GM19193 (cell line): ENCODE measurements around the gene ATP8A2.

ENCODE experiments used
- POLR2A ChIP-seq: IDR thresholded peaks from 4 replicates; pipeline ENCODE4 v1.6.1; 2011; ENCODE audit not compliant: insufficient read depth, insufficient read length; ENCODE audit errors: extremely low read depth

The ATP8A2 gene

GRCh38 chr13:25541434-25542123 lies 169.8 kb downstream of the ATP8A2 start:
- TF ChIP-seq POLR2A, result no peak

DNA sequence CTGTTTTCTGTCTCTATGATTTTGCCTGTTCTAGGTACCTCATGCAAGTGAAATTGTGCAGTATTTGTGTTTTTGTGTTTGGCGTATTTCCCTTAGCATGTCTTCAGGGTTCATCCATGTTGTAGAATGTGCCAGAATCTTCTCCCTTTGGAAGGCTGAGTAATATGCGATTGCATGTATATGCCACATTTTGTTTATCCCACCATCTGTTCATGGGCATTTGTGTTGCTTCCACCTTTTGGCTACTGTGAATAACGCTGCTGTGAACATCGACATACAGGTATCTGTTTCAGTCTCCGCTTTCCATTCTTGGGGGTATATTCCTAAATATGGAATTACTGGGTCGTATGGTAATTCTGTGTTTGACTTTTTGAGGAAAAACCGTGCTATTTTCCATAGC lies 190.0 kb downstream of the ATP8A2 start:
- no peak for TF ChIP-seq POLR2A

DNA sequence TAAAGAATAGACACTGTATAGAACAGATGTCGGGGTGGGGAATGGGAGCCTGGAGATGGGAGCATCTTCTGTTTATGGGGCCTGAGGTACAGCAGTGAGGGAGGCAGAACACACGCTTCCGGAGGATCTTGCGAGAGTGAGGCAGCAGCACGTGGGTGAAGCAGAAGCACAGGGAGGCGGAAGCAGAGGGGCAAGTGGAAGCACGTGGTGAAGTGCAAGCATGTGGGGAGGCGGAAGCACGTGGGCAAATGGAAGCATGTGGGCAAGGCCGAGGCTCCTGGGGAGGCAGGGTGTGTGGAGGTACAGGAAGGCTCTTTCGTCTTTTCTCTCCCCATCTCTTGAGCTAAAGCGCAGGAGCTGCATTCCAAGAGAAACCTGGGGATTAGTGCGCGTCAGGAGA lies 198.4 kb downstream of the ATP8A2 start:
- TF ChIP-seq POLR2A, result no peak

GRCh38 chr13:25571237-25571636 lies 199.5 kb downstream of the ATP8A2 start:
- TF ChIP-seq POLR2A, result no peak

DNA sequence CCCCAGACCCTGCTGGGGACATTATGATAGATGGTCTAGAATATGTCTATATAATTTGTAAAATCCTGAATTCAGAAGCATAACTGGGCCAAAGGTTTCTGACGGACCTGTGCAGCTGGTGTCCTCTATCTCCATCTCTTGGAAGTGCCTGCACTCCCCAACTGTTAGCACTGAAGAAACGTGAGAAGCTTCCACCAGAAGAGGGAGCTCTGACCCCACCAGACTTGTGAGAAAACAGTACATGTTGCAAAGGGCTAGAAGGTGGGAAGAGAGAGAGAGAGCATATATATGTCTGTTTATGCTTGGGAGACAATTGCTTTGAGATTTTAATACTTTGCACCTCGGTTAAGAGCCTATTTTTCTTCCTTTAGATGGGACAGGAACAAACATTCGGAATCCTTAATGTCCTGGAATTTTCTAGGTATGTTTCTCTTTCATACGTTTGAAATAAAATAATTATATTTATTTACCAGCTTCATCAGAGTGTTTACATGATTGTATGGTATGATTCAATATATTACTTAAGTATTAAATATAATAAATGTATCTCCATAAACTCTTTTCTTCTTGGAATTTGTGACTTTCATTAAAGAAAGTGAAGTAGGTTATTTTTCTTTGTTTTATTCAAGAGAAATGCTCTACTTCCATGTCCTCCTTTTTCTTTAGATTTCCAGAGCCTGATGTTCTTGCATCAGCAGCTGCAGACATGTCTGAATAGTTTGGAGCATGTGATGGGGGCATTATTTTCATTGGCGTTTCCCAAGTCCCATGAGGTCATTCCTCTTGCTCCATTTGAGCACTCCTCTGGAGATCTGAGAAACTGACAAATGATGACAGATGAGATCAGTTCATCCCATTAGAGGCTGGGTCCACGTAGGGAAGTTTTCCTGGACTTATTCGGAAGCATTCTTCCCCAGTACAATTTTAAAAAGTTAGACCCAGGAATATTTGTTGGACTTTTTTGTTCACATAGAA lies 202.9 kb downstream of the ATP8A2 start:
- TF ChIP-seq POLR2A, result no peak

DNA sequence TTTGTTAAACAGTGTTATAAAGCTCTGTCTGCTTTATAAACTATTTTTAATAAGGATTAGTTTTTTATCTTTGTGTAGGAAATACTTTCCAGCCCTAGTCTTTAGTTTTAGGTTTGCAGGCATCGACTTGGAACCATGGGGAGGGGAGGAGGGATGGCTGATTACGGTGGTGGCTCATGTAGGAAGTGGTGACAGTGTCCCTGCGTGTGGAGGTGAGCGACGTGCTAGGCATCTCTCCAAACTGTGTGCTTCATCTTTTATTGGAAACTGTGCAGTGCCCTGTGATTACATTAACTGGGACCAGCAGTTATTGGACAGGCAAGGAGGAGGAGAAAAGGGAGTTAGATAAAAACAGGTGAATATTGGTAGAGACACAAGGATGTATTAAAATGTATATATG lies 203.8 kb downstream of the ATP8A2 start:
- no peak for TF ChIP-seq POLR2A

DNA sequence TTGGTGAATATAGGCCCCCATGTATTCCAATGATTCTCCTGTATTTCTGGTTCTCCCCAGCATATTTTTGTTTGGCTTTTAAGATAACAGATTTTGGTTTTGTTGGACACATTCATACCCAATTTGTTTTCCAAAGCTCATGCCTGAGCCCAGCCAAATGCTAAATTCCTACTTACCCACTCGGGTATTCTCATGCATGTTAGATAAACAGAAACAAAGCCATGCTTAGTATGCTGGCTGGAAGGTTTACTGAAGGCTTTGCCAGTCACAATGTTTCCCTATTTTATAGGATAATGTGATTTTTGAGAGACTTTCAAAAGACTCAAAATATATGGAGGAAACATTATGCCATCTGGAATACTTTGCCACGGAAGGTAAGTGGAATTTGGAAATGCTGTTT lies 206.8 kb downstream of the ATP8A2 start:
- TF ChIP-seq POLR2A, result no peak

DNA sequence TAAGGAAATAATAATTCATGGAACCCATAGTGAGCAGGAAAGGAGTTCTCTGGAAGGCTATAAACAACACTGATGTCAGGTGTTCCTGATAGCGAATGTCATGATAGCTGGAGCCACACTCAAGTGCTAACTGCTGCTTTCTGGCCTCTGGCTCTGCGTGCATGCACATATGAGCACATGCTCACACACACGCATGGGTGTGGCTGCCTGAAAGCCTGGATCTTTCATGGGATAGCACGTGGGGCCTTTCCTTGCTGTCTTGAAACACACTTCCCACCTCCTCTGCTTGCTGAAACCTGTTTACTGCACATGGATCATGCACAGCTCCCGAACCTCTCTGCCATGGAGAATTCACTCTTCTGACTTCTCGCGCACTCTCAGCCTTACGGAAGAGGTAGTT lies 207.4 kb downstream of the ATP8A2 start:
- no peak for TF ChIP-seq POLR2A

DNA sequence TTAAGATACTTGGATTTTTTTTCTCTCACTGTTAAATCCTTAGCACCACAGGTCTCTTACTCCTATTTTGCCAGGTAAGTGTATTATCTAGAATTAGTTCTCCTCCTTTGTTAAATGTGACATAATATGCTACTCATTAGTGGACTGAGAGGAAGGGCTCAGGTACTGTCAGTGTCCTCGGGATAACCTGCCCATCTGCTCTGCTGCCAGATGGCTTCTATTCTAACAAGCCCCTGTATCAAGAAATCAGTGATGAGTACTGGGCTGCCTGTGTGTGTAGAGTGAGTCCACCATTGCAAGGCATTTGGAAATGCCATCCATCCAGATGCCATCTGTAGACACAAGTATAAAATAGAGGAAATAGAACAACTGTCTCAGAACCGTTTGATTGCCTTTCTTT lies 209.6 kb downstream of the ATP8A2 start:
- TF ChIP-seq POLR2A, result no peak

- no peak for TF ChIP-seq POLR2A
Observed at GRCh38 chr13:25584087-25584486, 212.3 kb downstream of the ATP8A2 start.

DNA sequence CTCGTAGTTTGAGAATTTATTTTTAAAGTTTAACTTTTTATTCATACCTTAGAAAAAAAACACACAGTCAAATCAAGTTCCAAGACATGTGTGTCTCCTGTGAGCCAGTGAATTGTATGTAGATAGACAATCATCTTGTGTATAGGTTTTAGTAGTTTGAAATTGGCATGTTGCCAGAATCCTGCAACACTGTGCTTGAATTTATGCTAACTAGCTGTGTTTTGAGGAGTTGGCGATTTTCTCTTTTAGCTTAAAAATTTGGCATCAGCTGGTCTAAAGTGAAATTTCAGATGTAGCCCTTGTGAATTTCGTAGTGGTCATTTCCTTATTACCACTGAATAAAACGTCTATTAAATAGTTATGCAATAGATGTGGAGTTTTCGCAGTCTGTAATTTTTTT lies 213.2 kb downstream of the ATP8A2 start:
- no peak for TF ChIP-seq POLR2A

DNA sequence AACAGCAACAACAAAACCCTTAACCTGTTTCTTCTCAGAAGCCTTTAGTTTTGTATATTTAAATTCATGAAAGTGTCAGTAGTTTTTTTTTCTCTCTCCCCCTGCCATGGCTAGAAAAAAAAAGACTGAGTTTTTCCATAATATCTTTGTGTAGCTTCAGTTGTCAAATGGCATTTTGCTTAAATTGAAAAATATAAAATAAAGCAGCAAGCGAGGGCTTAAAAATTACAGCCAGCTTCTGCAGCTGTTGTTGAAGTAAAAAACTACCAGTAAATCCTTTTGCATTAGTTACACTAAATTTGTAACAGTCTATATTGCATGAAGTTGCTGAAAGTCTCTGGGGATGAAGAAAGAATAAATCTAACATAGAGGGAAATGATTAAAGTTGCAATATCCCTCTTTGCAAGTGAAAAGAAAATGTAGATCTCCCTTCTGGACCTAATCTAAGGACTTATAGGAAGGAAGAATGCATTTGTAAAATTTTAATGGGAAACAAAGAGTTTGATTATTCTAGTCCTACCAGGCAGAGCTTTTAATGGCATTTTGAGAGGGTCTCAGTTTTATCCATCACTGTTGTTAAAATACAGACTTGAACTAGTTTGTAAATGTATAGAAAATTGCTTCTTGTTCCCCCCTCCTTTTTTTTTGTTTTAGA lies 215.7 kb downstream of the ATP8A2 start:
- TF ChIP-seq POLR2A, result no peak

GRCh38 chr13:25588336-25589060 lies 216.7 kb downstream of the ATP8A2 start:
- no peak for TF ChIP-seq POLR2A

GRCh38 chr13:25598421-25598820 lies 226.6 kb downstream of the ATP8A2 start:
- no peak for TF ChIP-seq POLR2A

DNA sequence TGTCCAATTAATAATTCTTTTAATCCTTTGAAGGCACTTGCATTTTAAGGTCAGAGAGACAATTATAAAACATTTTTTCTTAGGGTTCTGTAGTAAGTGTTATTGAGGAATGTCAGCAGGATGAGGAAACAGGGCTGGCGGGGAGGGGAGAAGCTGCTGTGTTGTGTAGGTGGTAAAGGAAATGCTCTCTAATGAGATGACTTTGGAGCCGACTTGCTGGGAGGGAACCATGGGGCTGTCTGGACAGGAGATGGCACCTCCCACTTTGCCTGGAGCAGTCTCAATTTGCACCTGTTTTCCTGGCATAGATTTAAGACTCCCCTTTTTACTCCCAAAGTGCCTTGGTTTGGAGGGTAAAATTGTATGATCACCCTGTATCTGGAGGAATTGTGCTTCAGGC lies 230.4 kb downstream of the ATP8A2 start:
- TF ChIP-seq POLR2A, result no peak
